Thymus (tissue), 11 donors: ENCODE measurements around the gene DNM3. TPM values are rescaled to one million over a fixed set of nuclear protein-coding genes. Genes with fewer than 3 reads are reported as not detected.

Experiments used
- DNase-seq, 9 donors: peaks; one replicate each; pipeline ENCODE4 v3.0.0-alpha.2; 2013; ENCODE audit warnings: low spot score in 9 of 9, low read depth in 6 of 9, missing footprints in 1 of 9
- H3K27ac ChIP-seq, 2 donors: one replicate each; pipeline ENCODE4 v1.5.1; 2013; ENCODE audit warnings: control low read depth in 1 of 2, low read depth in 1 of 2, low read length in 1 of 2, mild to moderate bottlenecking in 1 of 2, moderate library complexity in 1 of 2
- H3K27me3 ChIP-seq, 2 donors: one replicate each; pipeline ENCODE4 v1.5.1; 2013; ENCODE audit warnings: low read length in 1 of 2; ENCODE audit not compliant: control insufficient read depth in 2 of 2, insufficient read depth in 1 of 2
- H3K36me3 ChIP-seq, 2 donors: one replicate each; pipeline ENCODE4 v1.5.1; 2013; ENCODE audit warnings: low read length in 1 of 2, mild to moderate bottlenecking in 1 of 2, moderate library complexity in 1 of 2; ENCODE audit not compliant: control insufficient read depth in 2 of 2, insufficient read depth in 2 of 2
- H3K4me1 ChIP-seq, 2 donors: one replicate each; pipeline ENCODE4 v1.5.1; 2013; ENCODE audit warnings: low read length in 2 of 2; ENCODE audit not compliant: control insufficient read depth in 2 of 2, insufficient read depth in 2 of 2
- H3K4me3 ChIP-seq, 2 donors: one replicate each; pipeline ENCODE4 v1.5.1; 2013; ENCODE audit warnings: low read length in 2 of 2, control low read depth in 1 of 2, mild to moderate bottlenecking in 1 of 2
- H3K9me3 ChIP-seq, 2 donors: one replicate each; pipeline ENCODE4 v1.5.1; 2013; ENCODE audit warnings: low read length in 1 of 2, mild to moderate bottlenecking in 1 of 2; ENCODE audit not compliant: control insufficient read depth in 2 of 2, insufficient read depth in 1 of 2
- WGBS: extraction: QIAGEN DNeasy Blood & Tissue Kit; methylation state at CpG from one replicate; pipeline ENCODE4 v1.1.7; 2013; 5-methylcytosine and 5-hydroxymethylcytosine counted together
- polyA plus RNA-seq: library from polyadenylated mRNA; stranded (reverse); fragments of 200-250 nt; gene quantifications from one replicate; pipeline ENCODE4 v1.2.3, GENCODE V29; 2013
- total RNA-seq: library from RNA; stranded (reverse); fragments of 120-200 nt; gene quantifications from one replicate; pipeline ENCODE4 v1.2.4, GENCODE V29; 2013
- donor health status: healthy.

The DNM3 gene
- total and polyA plus RNA-seq, 2 donors: 1.9 to 2.2 TPM

GRCh38 chr1:172241540-172241939 lies 400.2 kb downstream of the DNM3 start:
- no peaks in the 10 kb centered on the region for H3K9me3 ChIP-seq
- H3K4me1 ChIP-seq: no peaks in the 10 kb centered on the region
- no peak overlapping the region for H3K4me3 ChIP-seq
- H3K36me3 ChIP-seq: no peaks in the 10 kb centered on the region
- no peak for DNase-seq
- no peaks in the 10 kb centered on the region for H3K27me3 ChIP-seq
- no peak overlapping the region for H3K27ac ChIP-seq
- WGBS: 100% methylated on average over 1 of the region's 1 CpG

GRCh38 chr1:172244865-172245264 lies 403.6 kb downstream of the DNM3 start:
- H3K9me3 ChIP-seq: no peaks in the 10 kb centered on the region
- H3K4me1 ChIP-seq: no peaks in the 10 kb centered on the region
- no peak overlapping the region for H3K27ac ChIP-seq
- H3K36me3 ChIP-seq: no peaks in the 10 kb centered on the region
- H3K27me3 ChIP-seq: no peaks in the 10 kb centered on the region
- 99% methylated on average over 1 of the region's 1 CpG for WGBS
- H3K4me3 ChIP-seq: no peak overlapping the region
- DNase-seq: no peak

GRCh38 chr1:172245788-172246187 lies 404.5 kb downstream of the DNM3 start:
- Histone ChIP-seq H3K27me3 (no peaks in the 10 kb centered on the region), H3K4me1 (no peaks in the 10 kb centered on the region), H3K9me3 (no peaks in the 10 kb centered on the region), H3K27ac (no peak overlapping the region), H3K4me3 (no peak overlapping the region), H3K36me3 (no peaks in the 10 kb centered on the region)
- 86% methylated on average over 3 of the region's 3 CpGs for WGBS
- DNase-seq: no peak

- no peak for DNase-seq
- Histone ChIP-seq H3K27me3 (no peaks in the 10 kb centered on the region), H3K9me3 (no peaks in the 10 kb centered on the region), H3K4me1 (no peaks in the 10 kb centered on the region), H3K36me3 (no peaks in the 10 kb centered on the region), H3K4me3 (no peak overlapping the region), H3K27ac (no peak overlapping the region)
- 96% methylated on average over 8 of the region's 8 CpGs for WGBS
These were observed 405.5 kb downstream of the DNM3 start for GRCh38 chr1:172246521-172247390.

GRCh38 chr1:172251486-172251885 lies 410.2 kb downstream of the DNM3 start:
- Histone ChIP-seq H3K36me3 (no peaks in the 10 kb centered on the region), H3K4me3 (no peak overlapping the region), H3K27ac (no peak overlapping the region), H3K9me3 (no peaks in the 10 kb centered on the region), H3K27me3 (no peaks in the 10 kb centered on the region), H3K4me1 (no peaks in the 10 kb centered on the region)
- no peak for DNase-seq
- 99% methylated on average over 1 of the region's 1 CpG for WGBS

- Histone ChIP-seq H3K27me3 (no peaks in the 10 kb centered on the region), H3K4me1 (no peaks in the 10 kb centered on the region), H3K4me3 (no peak overlapping the region), H3K27ac (no peak overlapping the region), H3K9me3 (no peaks in the 10 kb centered on the region), H3K36me3 (no peaks in the 10 kb centered on the region)
- WGBS: 88% methylated on average over 4 of the region's 4 CpGs
- no peak for DNase-seq
These were observed 411.0 kb downstream of the DNM3 start for GRCh38 chr1:172252321-172252720.

GRCh38 chr1:172252958-172253357 lies 411.7 kb downstream of the DNM3 start:
- Histone ChIP-seq H3K27ac (no peak overlapping the region), H3K36me3 (no peaks in the 10 kb centered on the region), H3K9me3 (no peaks in the 10 kb centered on the region), H3K4me3 (no peak overlapping the region), H3K27me3 (no peaks in the 10 kb centered on the region), H3K4me1 (no peaks in the 10 kb centered on the region)
- DNase-seq: no peak
- WGBS: 94% methylated on average over 2 of the region's 2 CpGs

- WGBS: 48% methylated on average over 3 of the region's 3 CpGs
These were observed 413.4 kb downstream of the DNM3 start for GRCh38 chr1:172254521-172255222.

GRCh38 chr1:172255223-172255560 lies 413.9 kb downstream of the DNM3 start:
- no peak overlapping the region for H3K27ac ChIP-seq
- H3K9me3 ChIP-seq: no peaks in the 10 kb centered on the region
- DNase-seq: no peak
- H3K4me1 ChIP-seq: no peaks in the 10 kb centered on the region
- no peaks in the 10 kb centered on the region for H3K27me3 ChIP-seq
- H3K36me3 ChIP-seq: no peaks in the 10 kb centered on the region
- no peak overlapping the region for H3K4me3 ChIP-seq

More at GRCh38 chr1:172254521-172255222, 413.4 kb downstream of the DNM3 start:
- DNase-seq: no peak
- H3K27me3 ChIP-seq: no peaks in the 10 kb centered on the region
- no peak overlapping the region for H3K27ac ChIP-seq
- no peaks in the 10 kb centered on the region for H3K36me3 ChIP-seq
- no peaks in the 10 kb centered on the region for H3K9me3 ChIP-seq
- no peak overlapping the region for H3K4me3 ChIP-seq
- no peaks in the 10 kb centered on the region for H3K4me1 ChIP-seq
